Hepatocyte (in vitro differentiated cells): ENCODE results near the gene MEGF11. TPM values are rescaled to one million over a fixed set of nuclear protein-coding genes. Genes with fewer than 3 reads are reported as not detected.

ENCODE experiments used
- DNase-seq: peaks from one replicate; pipeline ENCODE4 v3.0.0-alpha.2; 2016; ENCODE audit warnings: low spot score
- H2AFZ ChIP-seq: fragments of 200-600 bp; sonication (generic); 2 replicates; pipeline ENCODE4 v1.6.0; 2016; ENCODE audit warnings: antibody characterized with exemption, mild to moderate bottlenecking
- H3K27ac ChIP-seq: fragments of 200-600 bp; sonication (generic); 2 replicates; pipeline ENCODE4 v1.5.1; 2016; ENCODE audit warnings: mild to moderate bottlenecking
- H3K27me3 ChIP-seq: fragments of 200-600 bp; sonication (generic); 2 replicates; pipeline ENCODE4 v1.6.1; 2016
- H3K36me3 ChIP-seq: fragments of 200-600 bp; sonication (generic); replicated peaks from 2 replicates; pipeline ENCODE4 v1.5.1; 2016; ENCODE audit warnings: low read depth; ENCODE audit not compliant: insufficient read depth
- H3K4me1 ChIP-seq: fragments of 200-600 bp; sonication (generic); 2 replicates; pipeline ENCODE4 v1.5.1; 2016; ENCODE audit warnings: mild to moderate bottlenecking, moderate library complexity; ENCODE audit not compliant: insufficient read depth
- H3K4me2 ChIP-seq: fragments of 200-600 bp; sonication (generic); 2 replicates; pipeline ENCODE4 v1.6.0; 2016
- H3K4me3 ChIP-seq: fragments of 200-600 bp; sonication (generic); 2 replicates; pipeline ENCODE4 v1.5.1; 2016; ENCODE audit warnings: mild to moderate bottlenecking
- H3K79me2 ChIP-seq: fragments of 200-600 bp; sonication (generic); 2 replicates; pipeline ENCODE4 v1.6.0; 2017; ENCODE audit warnings: mild to moderate bottlenecking
- H3K9me2 ChIP-seq: fragments of 200-600 bp; sonication (generic); replicated peaks from 2 replicates; pipeline ENCODE4 v1.6.0; 2017; ENCODE audit warnings: mild to moderate bottlenecking; ENCODE audit not compliant: insufficient read depth
- H3K9me3 ChIP-seq: fragments of 200-600 bp; sonication (generic); 2 replicates; pipeline ENCODE4 v1.5.1; 2016; ENCODE audit warnings: low read depth, mild to moderate bottlenecking
- H4K20me1 ChIP-seq: fragments of 200-600 bp; sonication (generic); 2 replicates; pipeline ENCODE4 v1.6.0; 2016; ENCODE audit warnings: mild to moderate bottlenecking; ENCODE audit not compliant: insufficient read depth, poor library complexity, severe bottlenecking
- CTCF ChIP-seq: fragments of 200-600 bp; sonication (generic); IDR thresholded peaks from 2 replicates; pipeline ENCODE4 v1.5.1; 2016; ENCODE audit warnings: antibody characterized with exemption, mild to moderate bottlenecking; ENCODE audit not compliant: poor library complexity
- EZH2 ChIP-seq: fragments of 200-600 bp; sonication (generic); IDR thresholded peaks from 2 replicates; pipeline ENCODE4 v1.6.1; 2016; ENCODE audit warnings: antibody characterized with exemption, mild to moderate bottlenecking, borderline replicate concordance
- EZH2phosphoT487 ChIP-seq: fragments of 200-600 bp; sonication (generic); IDR thresholded peaks from one replicate; pipeline ENCODE4 v1.6.1; 2018; ENCODE audit warnings: antibody characterized with exemption, mild to moderate bottlenecking, low read depth, moderate library complexity; ENCODE audit not compliant: unreplicated experiment, severe bottlenecking
- WGBS: methylation state at CpG from one replicate; pipeline ENCODE4 v1.1.6; 2016; ENCODE audit warnings: low lambda C conversion rate; ENCODE audit errors: missing lambda C conversion rate; 5-methylcytosine and 5-hydroxymethylcytosine counted together
- polyA plus RNA-seq: library from polyadenylated mRNA; unstranded; fragments of >200 nt; fragmentation: Nextera tagmentation; extraction: Ambion mirVana; gene quantifications from 2 replicates; pipeline ENCODE4 v1.2.1, GENCODE V29; 2016
- total RNA-seq: library from RNA; depleted of rRNA; stranded (reverse); fragments of >200 nt; gene quantifications from 2 replicates; pipeline ENCODE4 v1.2.3, GENCODE V29; 2014

Gene MEGF11
- total and polyA plus RNA-seq, 2 experiments from 2014 or later = 0.07 to 0.25 TPM

- H3K4me3 ChIP-seq = no peak overlapping the region
- no peaks in the 10 kb centered on the region for H3K9me3 ChIP-seq
- TF ChIP-seq EZH2 = no peak
- TF ChIP-seq EZH2phosphoT487 = no peak
- TF ChIP-seq CTCF = no peak
- H3K27ac ChIP-seq = no peak overlapping the region
- DNase-seq = no peak
- no peak overlapping the region for H3K4me2 ChIP-seq
- no peaks in the 10 kb centered on the region for H4K20me1 ChIP-seq
- WGBS = 84% methylated on average over 5 of the region's 5 CpGs
- no peaks in the 10 kb centered on the region for H3K36me3 ChIP-seq
- no peak overlapping the region for H2AFZ ChIP-seq
- no peaks in the 10 kb centered on the region for H3K4me1 ChIP-seq
- H3K27me3 ChIP-seq = peaks cover 14% of the 10 kb centered on the region
- H3K9me2 ChIP-seq = no peaks in the 10 kb centered on the region
- H3K79me2 ChIP-seq = no peaks in the 10 kb centered on the region
Observed at GRCh38 chr15:65990298-65990981, 263.1 kb downstream of the MEGF11 start.

- Histone ChIP-seq H3K36me3 (no peaks in the 10 kb centered on the region), H3K4me3 (no peak overlapping the region), H4K20me1 (no peaks in the 10 kb centered on the region), H2AFZ (no peak overlapping the region), H3K4me2 (no peak overlapping the region), H3K27ac (no peak overlapping the region), H3K27me3 (peaks cover 34% of the 10 kb centered on the region), H3K9me2 (no peaks in the 10 kb centered on the region), H3K79me2 (no peaks in the 10 kb centered on the region), H3K9me3 (no peaks in the 10 kb centered on the region), H3K4me1 (no peaks in the 10 kb centered on the region)
- TF ChIP-seq EZH2phosphoT487 (no peak), EZH2 (no peak), CTCF (no peak)
- no peak for DNase-seq
- 81% methylated on average over 5 of the region's 5 CpGs for WGBS
Observed at GRCh38 chr15:65987100-65987499, 266.4 kb downstream of the MEGF11 start.

- H3K4me2 ChIP-seq = no peak overlapping the region
- no peak for TF ChIP-seq CTCF
- no peak for TF ChIP-seq EZH2phosphoT487
- TF ChIP-seq EZH2 = no peak
- no peak for DNase-seq
- whole genome bisulfite sequencing = 59% methylated on average over 2 of the region's 2 CpGs
- no peaks in the 10 kb centered on the region for H3K79me2 ChIP-seq
- no peaks in the 10 kb centered on the region for H3K4me1 ChIP-seq
- peaks cover 40% of the 10 kb centered on the region for H3K27me3 ChIP-seq
- H2AFZ ChIP-seq = no peak overlapping the region
- no peaks in the 10 kb centered on the region for H3K9me3 ChIP-seq
- H3K27ac ChIP-seq = no peak overlapping the region
- no peaks in the 10 kb centered on the region for H3K36me3 ChIP-seq
- no peaks in the 10 kb centered on the region for H3K9me2 ChIP-seq
- no peaks in the 10 kb centered on the region for H4K20me1 ChIP-seq
- no peak overlapping the region for H3K4me3 ChIP-seq
Observed at GRCh38 chr15:65986416-65986815, 267.1 kb downstream of the MEGF11 start.

- peaks cover 40% of the 10 kb centered on the region for H3K27me3 ChIP-seq
Observed at GRCh38 chr15:65985387-65985786, 268.2 kb downstream of the MEGF11 start.

More at GRCh38 chr15:65985387-65985786, 268.2 kb downstream of the MEGF11 start:
- no peaks in the 10 kb centered on the region for H3K9me2 ChIP-seq
- TF ChIP-seq EZH2 (no peak), EZH2phosphoT487 (no peak)
- H3K4me3 ChIP-seq = no peak overlapping the region
- no peaks in the 10 kb centered on the region for H3K9me3 ChIP-seq
- H4K20me1 ChIP-seq = no peaks in the 10 kb centered on the region
- no peak overlapping the region for H3K4me2 ChIP-seq
- H3K79me2 ChIP-seq = no peaks in the 10 kb centered on the region
- H3K27ac ChIP-seq = no peak overlapping the region
- no peak overlapping the region for H2AFZ ChIP-seq
- DNase-seq = no peak
- H3K36me3 ChIP-seq = no peaks in the 10 kb centered on the region
- WGBS = 80% methylated on average over 5 of the region's 5 CpGs
- H3K4me1 ChIP-seq = no peaks in the 10 kb centered on the region
